Right forelimb (tissue), 1 donor: ENCODE measurements around the gene C1orf116.
A peak's percentile ranks its signal among the peaks of the same experiment; 100 is the strongest.

Experiments
- DNase-seq: peaks from one replicate; pipeline ENCODE4 v3.0.0-alpha.2; 2018

The C1orf116 gene

DNA sequence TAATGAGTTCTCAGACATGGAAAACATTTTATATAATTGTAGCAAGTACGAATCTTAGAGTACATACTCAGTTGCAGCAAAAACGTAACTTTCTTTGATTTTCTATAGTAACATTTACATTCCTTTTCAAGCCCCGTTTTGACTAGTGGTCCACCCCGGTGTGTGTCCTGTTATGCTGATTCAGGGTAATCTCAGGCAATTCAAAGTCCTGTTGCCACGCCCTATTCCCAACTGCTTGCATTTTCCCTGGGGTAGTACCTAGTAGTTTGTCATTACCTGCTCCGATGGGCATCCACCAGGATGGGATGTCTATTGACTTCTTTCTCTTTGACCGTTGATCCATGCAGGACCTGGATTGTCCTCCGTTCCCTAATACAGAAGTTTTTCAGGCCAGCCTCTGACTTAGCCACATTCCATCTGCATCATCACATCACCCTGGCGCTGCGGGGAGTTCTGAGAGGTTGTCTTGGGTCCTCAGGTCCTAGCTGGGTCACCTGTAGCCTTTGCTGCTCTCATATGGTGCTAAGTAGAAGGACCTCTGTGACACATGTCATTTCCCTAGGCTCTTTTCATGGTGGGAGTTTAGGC lies 47.3 kb downstream of the C1orf116 start:
- DNase-seq, result no peak

- DNase-seq, result peak; percentile 64
These were observed 50.3 kb downstream of the C1orf116 start for GRCh38 chr1:206982216-206982615.

- no peak for DNase-seq
These were observed 53.0 kb downstream of the C1orf116 start for GRCh38 chr1:206979379-206980043.

GRCh38 chr1:206978259-206978658 lies 54.3 kb downstream of the C1orf116 start:
- DNase-seq, result no peak

DNA sequence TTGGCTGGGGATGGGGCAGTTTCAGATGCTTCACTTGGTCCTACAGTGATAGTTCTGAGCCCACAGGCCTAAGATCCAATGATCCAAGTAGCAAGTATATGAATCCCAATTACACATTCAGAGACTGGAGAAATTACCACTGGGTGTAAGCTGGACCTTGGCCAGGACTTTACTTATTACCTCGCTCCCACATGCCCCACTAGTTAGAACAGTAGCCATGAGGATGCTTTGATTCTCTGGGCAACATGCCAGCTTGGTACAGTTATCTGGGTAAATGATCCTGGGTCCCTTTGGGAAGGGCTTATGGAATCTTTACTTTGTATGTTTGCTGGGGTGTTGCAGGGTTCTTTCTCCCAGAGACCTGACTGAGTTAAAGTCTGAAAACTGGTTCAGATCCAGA lies 57.2 kb downstream of the C1orf116 start:
- no peak for DNase-seq

GRCh38 chr1:206974140-206974539 lies 58.4 kb downstream of the C1orf116 start:
- no peak for DNase-seq

GRCh38 chr1:206972728-206973127 lies 59.8 kb downstream of the C1orf116 start:
- DNase-seq, result no peak

- no peak for DNase-seq
These were observed 61.4 kb downstream of the C1orf116 start for GRCh38 chr1:206971029-206971655.

GRCh38 chr1:206970446-206970845 lies 62.1 kb downstream of the C1orf116 start, which contains the start of gene FCAMR:
TSS of gene FCAMR (minus strand) at chr1:206970460. CDS start at chr1:206970125, 335 bp downstream.
- DNase-seq, result no peak

GRCh38 chr1:206969090-206969489 lies 63.5 kb downstream of the C1orf116 start:
- DNase-seq, result no peak
